OCI-LY3 (cell line): ENCODE results near the gene EPHB3.

Source experiments
- H2AFZ ChIP-seq: fragments of 200-600, 300-600 bp; shearing (Covaris generic); 2 replicates; pipeline ENCODE4 v1.6.0; 2014; ENCODE audit warnings: antibody characterized with exemption, low read depth, low read length
- H3K27ac ChIP-seq: fragments of 200-600, 300-600 bp; sonication (generic); 2 replicates; pipeline ENCODE4 v1.5.1; 2014; ENCODE audit warnings: mild to moderate bottlenecking, low read length, moderate library complexity, mixed read lengths
- H3K27me3 ChIP-seq: fragments of 200-600, 300-600 bp; sonication (generic); 2 replicates; pipeline ENCODE4 v1.6.1; 2014; ENCODE audit warnings: low read depth, low read length, mixed read lengths
- H3K36me3 ChIP-seq: fragments of 200-600, 300-600 bp; sonication (generic); replicated peaks from 2 replicates; pipeline ENCODE3; 2014; ENCODE audit warnings: low read depth, low read length, mixed read lengths
- H3K4me1 ChIP-seq: fragments of 300-600, 200-600 bp; sonication (generic); 2 replicates; pipeline ENCODE4 v1.6.1; 2014; ENCODE audit warnings: low read length, mixed read lengths
- H3K4me2 ChIP-seq: fragments of 200-600, 300-600 bp; sonication (generic); 2 replicates; pipeline ENCODE4 v1.6.1; 2014; ENCODE audit warnings: low read length, mixed read lengths
- H3K4me3 ChIP-seq: fragments of 300-600, 200-600 bp; sonication (generic); 2 replicates; pipeline ENCODE4 v1.5.1; 2014; ENCODE audit warnings: antibody characterized with exemption, mild to moderate bottlenecking, low read length, moderate library complexity
- H3K79me2 ChIP-seq: fragments of 300-600, 200-600 bp; shearing (Covaris generic); 2 replicates; pipeline ENCODE4 v1.6.1; 2014; ENCODE audit warnings: mild to moderate bottlenecking, low read length, mixed read lengths
- H3K9ac ChIP-seq: fragments of 300-600, 200-600 bp; shearing (Covaris generic); 2 replicates; pipeline ENCODE4 v1.6.0; 2014; ENCODE audit warnings: mild to moderate bottlenecking, low read length, moderate library complexity
- H3K9me3 ChIP-seq: fragments of 200-600, 300-600 bp; shearing (Covaris generic); 2 replicates; pipeline ENCODE4 v1.6.1; 2014; ENCODE audit warnings: low read length, mixed read lengths; ENCODE audit not compliant: insufficient read depth
- H4K20me1 ChIP-seq: fragments of 200-600, 300-600 bp; sonication (generic); 2 replicates; pipeline ENCODE4 v1.6.1; 2016; ENCODE audit warnings: low read length, mixed read lengths; ENCODE audit not compliant: insufficient read depth
- CTCF ChIP-seq: fragments of 200-600, 300-600 bp; sonication (generic); IDR thresholded peaks from 2 replicates; pipeline ENCODE4 v1.5.1; 2014; ENCODE audit warnings: antibody characterized with exemption, low read length, low read depth
- EZH2phosphoT487 ChIP-seq: fragments of 200-600 bp; shearing (Covaris generic); IDR thresholded peaks from 2 replicates; pipeline ENCODE4 v1.6.1; 2018; ENCODE audit warnings: antibody characterized with exemption, mixed run types, low read depth

Gene EPHB3

GRCh38 chr3:184584464-184584891, 22.9 kb downstream of the EPHB3 start:
- H3K36me3 ChIP-seq, result no peaks in the 10 kb centered on the region
- no peak overlapping the region for H2AFZ ChIP-seq
- H4K20me1 ChIP-seq, result no peaks in the 10 kb centered on the region
- peaks cover 2% of the 10 kb centered on the region; the same call in 1 of the 2 replicates for H3K4me1 ChIP-seq
- H3K9ac ChIP-seq, result no peak overlapping the region
- no peak overlapping the region for H3K27ac ChIP-seq
- no peaks in the 10 kb centered on the region for H3K9me3 ChIP-seq
- no peak overlapping the region for H3K4me2 ChIP-seq
- no peaks in the 10 kb centered on the region for H3K79me2 ChIP-seq
- no peak overlapping the region for H3K4me3 ChIP-seq
- peaks cover 19% of the 10 kb centered on the region for H3K27me3 ChIP-seq
- TF ChIP-seq CTCF (no peak), EZH2phosphoT487 (no peak)

GRCh38 chr3:184585545-184585944, 24.0 kb downstream of the EPHB3 start:
- H3K9ac ChIP-seq, result no peak overlapping the region
- H3K4me3 ChIP-seq, result no peak overlapping the region
- peaks cover 23% of the 10 kb centered on the region for H3K27me3 ChIP-seq
- no peak overlapping the region for H3K27ac ChIP-seq
- no peaks in the 10 kb centered on the region for H3K36me3 ChIP-seq
- H3K79me2 ChIP-seq, result no peaks in the 10 kb centered on the region
- no peak for TF ChIP-seq EZH2phosphoT487
- TF ChIP-seq CTCF, result no peak
- H3K9me3 ChIP-seq, result no peaks in the 10 kb centered on the region
- H4K20me1 ChIP-seq, result no peaks in the 10 kb centered on the region
- H3K4me2 ChIP-seq, result no peak overlapping the region
- H3K4me1 ChIP-seq, result no peaks in the 10 kb centered on the region
- no peak overlapping the region for H2AFZ ChIP-seq

GRCh38 chr3:184586851-184587250, 25.3 kb downstream of the EPHB3 start:
- Histone ChIP-seq H3K4me3 (no peak overlapping the region), H3K9me3 (no peaks in the 10 kb centered on the region), H3K27ac (no peak overlapping the region), H3K79me2 (no peaks in the 10 kb centered on the region), H4K20me1 (no peaks in the 10 kb centered on the region), H3K9ac (no peak overlapping the region), H3K4me2 (no peak overlapping the region), H3K36me3 (no peaks in the 10 kb centered on the region), H3K4me1 (no peaks in the 10 kb centered on the region), H3K27me3 (peaks cover 23% of the 10 kb centered on the region), H2AFZ (no peak overlapping the region)
- no peak for TF ChIP-seq CTCF
- no peak for TF ChIP-seq EZH2phosphoT487

GRCh38 chr3:184588776-184589175, 27.2 kb downstream of the EPHB3 start:
- Histone ChIP-seq H3K79me2 (no peaks in the 10 kb centered on the region), H3K4me1 (no peaks in the 10 kb centered on the region), H3K27me3 (peaks cover 23% of the 10 kb centered on the region), H3K9ac (no peak overlapping the region), H3K4me3 (no peak overlapping the region), H3K27ac (no peak overlapping the region), H4K20me1 (no peaks in the 10 kb centered on the region), H3K36me3 (no peaks in the 10 kb centered on the region), H3K4me2 (no peak overlapping the region), H3K9me3 (no peaks in the 10 kb centered on the region), H2AFZ (no peak overlapping the region)
- TF ChIP-seq CTCF (no peak), EZH2phosphoT487 (no peak)
